Kidney (tissue), 14 donors: ENCODE measurements around the gene TKTL1. TPM values are rescaled to one million over a fixed set of nuclear protein-coding genes. Genes with fewer than 3 reads are reported as not detected.

Experiments
- DNase-seq, 5 donors: peaks; one replicate each; pipeline ENCODE4 v3.0.0-alpha.2; 2013 to 2020
- FAIRE-seq: peaks from 2 replicates; lab custom pipeline; 2012; peaks lifted over from hg19 to GRCh38; lab: Jason Lieb, UNC
- H3K27ac ChIP-seq, 2 donors: one replicate each; pipeline ENCODE4 v1.7.0; 2013; ENCODE audit warnings: low read depth in 2 of 2, low read length in 2 of 2, inconsistent platforms in 1 of 2
- H3K27me3 ChIP-seq: one replicate; pipeline ENCODE4 v1.7.1; 2013; ENCODE audit warnings: low read length, inconsistent platforms; ENCODE audit not compliant: control insufficient read depth, insufficient read depth
- H3K36me3 ChIP-seq, 3 donors: one replicate each; pipeline versions ENCODE4 v1.7.0 to v1.7.1; 2013; ENCODE audit warnings: low read length in 3 of 3, control low read depth in 1 of 3, inconsistent platforms in 1 of 3; ENCODE audit not compliant: insufficient read depth in 3 of 3, control insufficient read depth in 2 of 3
- H3K4me1 ChIP-seq, 3 donors: one replicate each; pipeline versions ENCODE4 v1.7.0 to v1.7.1; 2013; ENCODE audit warnings: low read length in 3 of 3, inconsistent platforms in 1 of 3, low read depth in 1 of 3; ENCODE audit not compliant: control insufficient read depth in 2 of 3, insufficient read depth in 2 of 3
- H3K4me3 ChIP-seq, 3 donors: one replicate each; pipeline versions ENCODE4 v1.7.0 to v1.8.1; 2013; ENCODE audit warnings: low read length in 3 of 3, control low read depth in 1 of 3, inconsistent platforms in 1 of 3
- H3K9ac ChIP-seq, 3 donors: one replicate each; pipeline versions ENCODE4 v1.7.0 to v1.7.1; 2013; ENCODE audit warnings: low read length in 3 of 3, control low read depth in 1 of 3, inconsistent platforms in 1 of 3
- H3K9me3 ChIP-seq, 3 donors: one replicate each; pipeline versions ENCODE4 v1.7.0 to v1.7.1; 2013; ENCODE audit warnings: low read length in 3 of 3, control low read depth in 1 of 3, inconsistent platforms in 1 of 3; ENCODE audit not compliant: control insufficient read depth in 2 of 3, insufficient read depth in 1 of 3
- CTCF ChIP-seq: IDR thresholded peaks from 3 replicates; pipeline ENCODE4 v1.5.1; 2012; ENCODE audit warnings: mild to moderate bottlenecking, moderate library complexity, borderline replicate concordance; ENCODE audit not compliant: insufficient read depth; ENCODE audit errors: extremely low read depth
- intact Hi-C: fragments of 100-400 bp; cut with DNase I; formaldehyde crosslinking; loops from one replicate; pipeline ENCODE4 v1.11.1; 2022
- polyA plus RNA-seq: library from polyadenylated mRNA; stranded (reverse); fragments of 350-450 nt; fragmentation: Illumina TruSeq; extraction: RNeasy Lipid Tissue Mini Kit (QIAGEN cat#74804); gene quantifications from one replicate; pipeline ENCODE4 v1.2.3, GENCODE V29; 2014; ENCODE audit warnings: low read depth, low replicate concordance; ENCODE audit not compliant: insufficient read depth
- total RNA-seq: library from RNA; stranded (reverse); fragmentation: NEBNext Ultra II Directional; extraction: Animal tissue kit (Norgen Biotek cat#: 25700); gene quantifications from one replicate; pipeline ENCODE4 v1.2.1, GENCODE V29; 2021
- donor health status: control.
- donor health status: control.
- donor health status: control.
- donor health status: control.
- donor health status: control.
- donor health status: DM: yes; HTN: yes; CAD: no.
- donor health status: Normal renal cell carcinoma (clear cell type).

The TKTL1 gene
- total and polyA plus RNA-seq, 2 donors from 2014 or later = 0.30 to 0.38 TPM

- TF ChIP-seq CTCF = no peak
- Histone ChIP-seq H3K4me3 (no peak overlapping the region), H3K4me1 (no peaks in the 10 kb centered on the region), H3K27ac (no peak overlapping the region), H3K36me3 (peaks cover 0 to 20% (median 6%) of the 10 kb centered on the region in 3 donors), H3K27me3 (no peaks in the 10 kb centered on the region), H3K9ac (no peak overlapping the region), H3K9me3 (no peaks in the 10 kb centered on the region)
- FAIRE-seq (no peak), DNase-seq (no peak)
- intact Hi-C loops = no loop called here
Observed at GRCh38 chrX:154353172-154353843, 57.7 kb downstream of the TKTL1 start.

GRCh38 chrX:154354013-154354412 is 58.4 kb downstream of the TKTL1 start:
- H3K27ac ChIP-seq = no peak overlapping the region
- H3K36me3 ChIP-seq = peaks cover 0 to 18% (median 10%) of the 10 kb centered on the region in 3 donors
- no peak overlapping the region for H3K9ac ChIP-seq
- no peaks in the 10 kb centered on the region for H3K27me3 ChIP-seq
- no peaks in the 10 kb centered on the region for H3K9me3 ChIP-seq
- intact Hi-C loops = no loop called here
- no peak for TF ChIP-seq CTCF
- DNase-seq (no peak), FAIRE-seq (no peak)
- H3K4me1 ChIP-seq = no peaks in the 10 kb centered on the region
- no peak overlapping the region for H3K4me3 ChIP-seq

GRCh38 chrX:154354516-154354915 is 58.9 kb downstream of the TKTL1 start:
- Histone ChIP-seq H3K36me3 (peaks cover 0 to 18% (median 13%) of the 10 kb centered on the region in 3 donors), H3K27ac (no peak overlapping the region), H3K4me3 (no peak overlapping the region), H3K9ac (no peak overlapping the region), H3K27me3 (no peaks in the 10 kb centered on the region), H3K9me3 (no peaks in the 10 kb centered on the region), H3K4me1 (no peaks in the 10 kb centered on the region)
- no peak for FAIRE-seq
- TF ChIP-seq CTCF = no peak
- no peak for DNase-seq
- intact Hi-C loops = no loop called here
